ENCODE measurements around the gene FIBIN.
"Not testable (repeated sequence)": the region's sequence is repeated elsewhere in the genome, so short reads cannot be mapped to it uniquely, and the experiment has no call there.

The FIBIN gene

GRCh38 chr11:26950260-26950719 lies 43.6 kb upstream of the FIBIN start:
- no peak overlapping the region for H3K27ac ChIP-seq
- TF ChIP-seq ZFX (IDR thresholded peaks at IDR 0.05) = no peak
- TF ChIP-seq, protein P1, sequence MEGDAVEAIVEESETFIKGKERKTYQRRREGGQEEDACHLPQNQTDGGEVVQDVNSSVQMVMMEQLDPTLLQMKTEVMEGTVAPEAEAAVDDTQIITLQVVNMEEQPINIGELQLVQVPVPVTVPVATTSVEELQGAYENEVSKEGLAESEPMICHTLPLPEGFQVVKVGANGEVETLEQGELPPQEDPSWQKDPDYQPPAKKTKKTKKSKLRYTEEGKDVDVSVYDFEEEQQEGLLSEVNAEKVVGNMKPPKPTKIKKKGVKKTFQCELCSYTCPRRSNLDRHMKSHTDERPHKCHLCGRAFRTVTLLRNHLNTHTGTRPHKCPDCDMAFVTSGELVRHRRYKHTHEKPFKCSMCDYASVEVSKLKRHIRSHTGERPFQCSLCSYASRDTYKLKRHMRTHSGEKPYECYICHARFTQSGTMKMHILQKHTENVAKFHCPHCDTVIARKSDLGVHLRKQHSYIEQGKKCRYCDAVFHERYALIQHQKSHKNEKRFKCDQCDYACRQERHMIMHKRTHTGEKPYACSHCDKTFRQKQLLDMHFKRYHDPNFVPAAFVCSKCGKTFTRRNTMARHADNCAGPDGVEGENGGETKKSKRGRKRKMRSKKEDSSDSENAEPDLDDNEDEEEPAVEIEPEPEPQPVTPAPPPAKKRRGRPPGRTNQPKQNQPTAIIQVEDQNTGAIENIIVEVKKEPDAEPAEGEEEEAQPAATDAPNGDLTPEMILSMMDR (conservative IDR thresholded peaks at IDR 0.05) = no peak

- H3K27ac ChIP-seq = no peak overlapping the region
These were observed 42.0 kb upstream of the FIBIN start for GRCh38 chr11:26951809-26952515.

DNA sequence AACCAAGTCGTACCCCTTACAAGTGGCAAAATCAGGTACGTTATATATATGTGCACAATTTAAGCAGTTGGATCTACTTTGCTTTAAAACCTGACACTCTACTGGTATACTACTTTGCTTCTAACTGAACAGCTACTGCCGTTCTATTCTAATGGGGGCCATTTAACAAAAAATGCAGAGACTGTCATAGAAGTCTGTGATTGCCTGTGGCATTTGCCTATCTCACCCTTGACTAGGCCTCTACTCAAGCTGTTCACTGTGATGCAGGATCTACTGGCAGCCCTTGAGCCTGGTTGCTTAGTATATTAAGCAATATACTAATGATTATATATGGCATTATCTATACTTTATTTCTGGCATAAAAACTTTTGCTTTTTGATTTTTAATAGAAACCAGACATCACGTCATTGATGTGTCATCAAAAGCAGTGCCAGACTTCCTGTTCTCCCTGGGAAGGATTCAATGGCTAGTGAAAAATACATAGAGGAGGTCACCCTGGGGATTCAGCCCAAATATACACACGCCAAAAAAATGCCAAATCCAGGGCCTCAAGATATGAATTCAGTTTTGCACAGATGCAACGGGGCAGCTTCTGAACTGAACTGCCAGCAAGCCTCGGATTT lies 40.0 kb upstream of the FIBIN start:
- H3K27ac ChIP-seq = no peak overlapping the region
- TF ChIP-seq ZFX (IDR thresholded peaks at IDR 0.05) = no peak

More at GRCh38 chr11:26951809-26952515, 42.0 kb upstream of the FIBIN start:
- TF ChIP-seq, protein P1 (conservative IDR thresholded peaks at IDR 0.05) = no peak
- TF ChIP-seq ZFX (IDR thresholded peaks at IDR 0.05) = no peak

- no peak for TF ChIP-seq ZFX (IDR thresholded peaks at IDR 0.05)
- no peak overlapping the region for H3K27ac ChIP-seq
These were observed 35.8 kb upstream of the FIBIN start for GRCh38 chr11:26958005-26958701.

GRCh38 chr11:26958702-26959049 lies 35.2 kb upstream of the FIBIN start:
- TF ChIP-seq, protein P1 (conservative IDR thresholded peaks at IDR 0.05) = no peak
- TF ChIP-seq ZFX (IDR thresholded peaks at IDR 0.05) = no peak
- no peak overlapping the region for H3K27ac ChIP-seq

GRCh38 chr11:26960281-26960680 lies 33.6 kb upstream of the FIBIN start:
- no peak overlapping the region for H3K27ac ChIP-seq
- no peak for TF ChIP-seq ZFX (IDR thresholded peaks at IDR 0.05)
- TF ChIP-seq, protein P1 (conservative IDR thresholded peaks at IDR 0.05) = no peak

DNA sequence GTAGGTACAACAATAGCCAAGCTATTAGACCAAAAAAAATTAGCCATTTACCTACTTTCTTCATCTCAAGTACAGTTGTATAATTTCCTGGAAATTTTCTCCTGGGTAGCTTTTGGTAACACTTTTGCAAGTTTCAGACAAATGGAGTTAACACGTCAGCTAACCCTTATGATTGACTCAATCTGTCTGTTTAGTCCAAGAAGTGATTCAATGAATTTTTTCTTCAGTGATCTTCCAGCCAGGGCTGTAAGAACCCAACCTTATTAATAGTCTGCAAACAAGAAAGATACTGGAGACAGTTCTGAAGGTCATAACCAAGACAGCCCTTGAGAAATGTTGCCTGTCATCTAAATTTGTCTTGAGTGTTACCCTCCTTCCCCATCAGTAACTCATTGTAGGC lies 30.1 kb upstream of the FIBIN start:
- no peak for TF ChIP-seq ZFX (IDR thresholded peaks at IDR 0.05)
- TF ChIP-seq, protein P1 (conservative IDR thresholded peaks at IDR 0.05) = no peak
- H3K27ac ChIP-seq = no peak overlapping the region

DNA sequence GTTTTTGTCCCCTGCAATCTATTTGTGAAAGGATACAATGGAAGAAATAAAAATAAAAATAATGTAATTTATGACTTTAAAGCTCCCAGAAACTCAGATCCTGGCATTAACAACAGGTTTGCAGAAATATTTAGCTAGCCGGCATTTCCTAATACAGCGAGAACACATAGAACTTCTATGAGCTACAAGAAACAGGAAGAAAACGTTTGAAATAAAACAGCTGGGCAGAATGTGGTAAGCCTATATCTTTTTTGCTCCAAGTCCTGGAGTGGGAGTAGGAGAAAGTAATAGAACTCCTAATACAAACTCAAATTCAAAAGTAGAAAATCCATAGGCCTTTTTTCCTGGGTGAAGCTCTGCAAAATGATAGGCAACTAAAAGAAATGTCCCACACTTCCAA lies 29.6 kb upstream of the FIBIN start:
- TF ChIP-seq, protein P1 (conservative IDR thresholded peaks at IDR 0.05) = no peak
- no peak for TF ChIP-seq ZFX (IDR thresholded peaks at IDR 0.05)
- no peak overlapping the region for H3K27ac ChIP-seq

DNA sequence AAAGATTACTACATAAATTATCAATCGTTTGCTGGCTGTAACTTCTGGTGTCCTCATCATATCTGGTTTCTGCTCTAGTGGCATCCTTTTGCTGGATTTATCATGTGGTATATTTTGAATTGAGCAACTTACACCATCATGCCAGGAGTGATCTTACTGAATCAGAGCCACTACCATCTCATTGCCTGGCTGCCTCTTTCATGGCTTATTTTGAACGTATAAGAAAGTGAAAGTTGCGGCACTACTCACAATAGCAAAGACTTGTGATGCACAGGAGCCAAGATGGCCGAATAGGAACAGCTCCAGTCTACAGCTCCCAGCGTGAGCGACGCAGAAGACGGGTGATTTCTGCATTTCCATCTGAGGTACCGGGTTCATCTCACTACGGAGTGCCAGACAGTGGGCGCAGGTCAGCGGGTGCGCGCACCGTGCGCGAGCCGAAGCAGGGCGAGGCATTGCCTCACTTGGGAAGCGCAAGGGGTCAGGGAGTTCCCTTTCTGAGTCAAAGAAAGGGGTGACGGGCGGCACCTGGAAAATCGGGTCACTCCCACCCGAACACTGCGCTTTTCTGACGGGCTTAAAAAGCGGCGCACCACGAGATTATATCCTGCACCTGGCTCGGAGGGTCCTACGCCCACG lies 28.9 kb upstream of the FIBIN start:
- not testable (repeated sequence) for H3K27ac ChIP-seq
